A549 (cell line): ENCODE measurements around the gene ZNF185. TPM values are rescaled to one million over a fixed set of nuclear protein-coding genes. Genes with fewer than 3 reads are reported as not detected.

Experiments used
- ATAC-seq, 2 experiments: fragments of 200-7000 bp in 1 of 2; fragments of >200 bp in 1 of 2; cut with Nextera tagmentation in 1 of 2; cut with Tn5 transposase in 1 of 2; 3 replicates each; pipeline versions ENCODE4 v1.8.0 to v1.9.1; 2018 to 2020; ENCODE audit warnings: mild to moderate bottlenecking in 1 of 2, moderate library complexity in 1 of 2
- CTCF ChIA-PET: fragments of 300-600 bp; sonication (Branson Sonifier 250); formaldehyde crosslinking; extraction: SDS; loops from one replicate; lab custom pipeline; 2021; ENCODE audit warnings: antibody characterized with exemption, inconsistent platforms; lab: Yijun Ruan, JAX
- POLR2A ChIA-PET: fragments of 350-600 bp; formaldehyde crosslinking; extraction: SDS; loops from one replicate; lab custom pipeline; 2021; ENCODE audit warnings: antibody characterized with exemption, inconsistent platforms; lab: Yijun Ruan, JAX
- DNase-seq, 2 experiments: peaks; one replicate each; pipeline versions ENCODE4 v3.0.0 to v3.0.0-alpha.2; 2011 to 2016; ENCODE audit warnings: low read depth in 1 of 2, low spot score in 1 of 2
- FAIRE-seq: peaks from 2 replicates; lab custom pipeline; 2011; peaks lifted over from hg19 to GRCh38; lab: Jason Lieb, UNC
- H3K27ac ChIP-seq, 2 experiments: fragments of >200 bp; sonication (Bioruptor Twin); formaldehyde crosslinking; 3 replicates each; pipeline ENCODE4 v1.5.1; 2016 to 2017
- H3K4me1 ChIP-seq: fragments of >200 bp; sonication (Bioruptor Twin); formaldehyde crosslinking; 3 replicates; pipeline ENCODE4 v1.6.1; 2016
- H3K4me2 ChIP-seq: fragments of >200 bp; sonication (Bioruptor Twin); formaldehyde crosslinking; 3 replicates; pipeline ENCODE4 v1.6.1; 2016
- H3K4me3 ChIP-seq: fragments of >200 bp; sonication (Bioruptor Twin); formaldehyde crosslinking; 3 replicates; pipeline ENCODE4 v1.5.1; 2016
- H3K9me3 ChIP-seq: fragments of >200 bp; sonication (Bioruptor Twin); formaldehyde crosslinking; 3 replicates; pipeline ENCODE4 v1.6.1; 2016
- CBX8 ChIP-seq: fragments of 200-600 bp; sonication (generic); IDR thresholded peaks from 2 replicates; pipeline ENCODE4 v1.6.1; 2016
- EHMT2 ChIP-seq: fragments of 200-600 bp; sonication (generic); IDR thresholded peaks from 2 replicates; pipeline ENCODE4 v1.6.1; 2016; ENCODE audit warnings: antibody characterized with exemption, low read depth, mild to moderate bottlenecking, moderate library complexity
- EP300 ChIP-seq, 2 experiments: fragments of >200 bp; sonication (Bioruptor Twin); formaldehyde crosslinking; IDR thresholded peaks; 2 replicates in 1 of 2; 3 replicates in 1 of 2; pipeline ENCODE4 v1.6.1; 2016 to 2017
- FOSB ChIP-seq: fragments of 250-450 bp; sonication (Bioruptor Pico); IDR thresholded peaks from 2 replicates; pipeline ENCODE4 v1.5.0; 2020; ENCODE audit warnings: mild to moderate bottlenecking, moderate library complexity
- FOSL2 ChIP-seq, 2 experiments: fragments of 450-650 bp in 1 of 2; fragments of >200 bp in 1 of 2; sonication (Bioruptor Twin) in 1 of 2; formaldehyde crosslinking; IDR thresholded peaks; 2 replicates each; pipeline versions ENCODE4 v1.5.0 to v1.6.1; 2016 to 2020; ENCODE audit warnings: mild to moderate bottlenecking in 1 of 2, moderate library complexity in 1 of 2
- FOXS1 ChIP-seq: fragments of 250-450 bp; sonication (Bioruptor Pico); IDR thresholded peaks from 2 replicates; pipeline ENCODE4 v1.5.0; 2020; ENCODE audit warnings: mild to moderate bottlenecking, moderate library complexity
- HMGXB4 ChIP-seq: fragments of 250-450 bp; sonication (Bioruptor Pico); IDR thresholded peaks from 2 replicates; pipeline ENCODE4 v1.5.0; 2021; ENCODE audit warnings: mild to moderate bottlenecking, moderate library complexity, borderline replicate concordance
- KDM1A ChIP-seq: fragments of 200-600 bp; sonication (generic); IDR thresholded peaks from 2 replicates; pipeline ENCODE4 v1.6.1; 2016; ENCODE audit warnings: low read depth, mild to moderate bottlenecking
- MAFK ChIP-seq: fragments of 450-650 bp; IDR thresholded peaks from 2 replicates; pipeline ENCODE4 v1.6.1; 2014; ENCODE audit not compliant: partially characterized antibody
- MAZ ChIP-seq: fragments of 150-350 bp; IDR thresholded peaks from 2 replicates; pipeline ENCODE4 v1.6.1; 2014; ENCODE audit warnings: antibody characterized with exemption, low read depth, low read length, borderline replicate concordance
- POLR2A ChIP-seq: IDR thresholded peaks from 2 replicates; pipeline ENCODE4 v1.6.1; 2012; ENCODE audit warnings: mild to moderate bottlenecking, low read length
- RNF2 ChIP-seq: fragments of 200-600 bp; sonication (generic); IDR thresholded peaks from 2 replicates; pipeline ENCODE4 v1.6.1; 2016; ENCODE audit warnings: low read depth, mild to moderate bottlenecking, antibody characterized with exemption, moderate library complexity, borderline replicate concordance
- SMC3 ChIP-seq: fragments of >200 bp; sonication (Bioruptor Twin); formaldehyde crosslinking; IDR thresholded peaks from 3 replicates; pipeline ENCODE4 v1.6.1; 2018; ENCODE audit warnings: inconsistent platforms
- SREBF2 ChIP-seq: fragments of 450-650 bp; IDR thresholded peaks from 2 replicates; pipeline ENCODE4 v1.6.1; 2014; ENCODE audit warnings: mild to moderate bottlenecking, moderate library complexity
- ZNF302 ChIP-seq: fragments of 250-450 bp; sonication (Bioruptor Pico); IDR thresholded peaks from 2 replicates; pipeline ENCODE4 v1.9.0; 2021; ENCODE audit warnings: inconsistent platforms, mild to moderate bottlenecking, moderate library complexity
- WGBS: methylation state at CpG from one replicate; pipeline ENCODE4 v1.1.6; 2017; ENCODE audit errors: missing lambda C conversion rate; 5-methylcytosine and 5-hydroxymethylcytosine counted together
- polyA plus RNA-seq, 4 experiments: library from polyadenylated mRNA; depleted of rRNA in 3 of 4; stranded (reverse); fragments of >200 nt; fragmentation: RNase III in 1 of 4; extraction: RNeasy Plus Mini Kit Qiagen cat#74134 plus additional on column Dnase treatment in 1 of 4; gene quantifications; 2 replicates in 3 of 4; 3 replicates in 1 of 4; pipeline ENCODE4 v1.2.3, GENCODE V29; 2011 to 2017
- TF ChIP-seq, protein P1 (sequence below): IDR thresholded peaks from 2 replicates; pipeline ENCODE4 v1.6.1; 2012
- TF ChIP-seq, protein P2 (sequence below): fragments of 250-450 bp; sonication (Bioruptor Pico); IDR thresholded peaks from 2 replicates; pipeline ENCODE4 v1.5.0; 2020; ENCODE audit warnings: low read depth, mild to moderate bottlenecking, moderate library complexity
- TF ChIP-seq, protein P3 (sequence below): fragments of 150-350 bp; IDR thresholded peaks from 2 replicates; pipeline ENCODE4 v1.6.1; 2014; ENCODE audit warnings: low read depth, mild to moderate bottlenecking, low read length
- TF ChIP-seq, protein P4 (sequence below): IDR thresholded peaks from 2 replicates; pipeline ENCODE4 v1.6.1; 2012; ENCODE audit warnings: low read depth, borderline replicate concordance

Gene ZNF185
- polyA plus RNA-seq, 2 of the 4 experiments (the other 2 are of a cell fraction), result 5.0 to 11.2 TPM

- TF ChIP-seq SREBF2 (no peak), MAZ (no peak)
- TF ChIP-seq, protein P1, sequence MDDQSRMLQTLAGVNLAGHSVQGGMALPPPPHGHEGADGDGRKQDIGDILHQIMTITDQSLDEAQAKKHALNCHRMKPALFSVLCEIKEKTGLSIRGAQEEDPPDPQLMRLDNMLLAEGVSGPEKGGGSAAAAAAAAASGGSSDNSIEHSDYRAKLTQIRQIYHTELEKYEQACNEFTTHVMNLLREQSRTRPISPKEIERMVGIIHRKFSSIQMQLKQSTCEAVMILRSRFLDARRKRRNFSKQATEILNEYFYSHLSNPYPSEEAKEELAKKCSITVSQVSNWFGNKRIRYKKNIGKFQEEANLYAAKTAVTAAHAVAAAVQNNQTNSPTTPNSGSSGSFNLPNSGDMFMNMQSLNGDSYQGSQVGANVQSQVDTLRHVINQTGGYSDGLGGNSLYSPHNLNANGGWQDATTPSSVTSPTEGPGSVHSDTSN, result no peak
Measured at GRCh38 chrX:152876931-152877840, 20.7 kb upstream of the ZNF185 start (continued).

DNA sequence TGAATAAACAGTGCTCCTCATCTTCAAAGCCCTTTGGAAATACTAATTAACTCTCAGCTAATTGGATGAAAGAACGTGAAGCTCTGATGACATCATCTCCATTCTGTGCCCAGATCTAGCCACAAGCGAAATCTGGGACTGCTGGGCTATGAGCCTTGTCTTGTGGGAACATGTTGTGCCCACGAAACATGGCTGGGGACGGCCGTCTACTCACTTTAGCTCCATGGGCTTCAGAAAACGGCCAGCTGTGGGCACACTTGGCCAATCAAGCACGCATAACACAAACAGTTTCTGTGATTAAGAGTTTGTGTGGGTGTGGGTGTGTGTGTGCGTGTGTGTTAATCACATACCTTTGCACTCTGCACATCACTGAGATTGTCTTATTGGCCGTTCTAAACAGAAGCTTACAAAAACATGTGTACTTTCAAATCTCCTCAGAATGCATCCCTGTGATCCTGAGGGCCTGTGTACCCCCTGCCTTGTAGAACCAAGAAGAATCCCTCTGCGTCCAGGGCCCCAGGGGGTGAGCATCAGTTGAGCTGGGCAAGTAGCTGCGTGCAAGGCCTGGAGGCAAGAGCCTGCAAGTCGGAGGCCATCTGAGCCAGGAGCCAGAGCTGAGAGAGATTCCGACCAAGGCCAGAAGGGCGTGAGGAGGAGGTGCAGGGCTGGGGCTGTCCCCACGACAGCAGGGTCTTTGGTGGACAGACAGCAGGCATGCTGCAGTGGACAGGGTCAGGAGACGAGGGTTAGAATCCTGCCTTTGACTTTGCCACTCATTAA, 18.7 kb upstream of the ZNF185 start:
- FAIRE-seq (peak; percentile 39), DNase-seq (no peak), ATAC-seq (no peak)
- Histone ChIP-seq H3K4me3 (no peak overlapping the region), H3K9me3 (no peaks in the 10 kb centered on the region), H3K4me1 (no peaks in the 10 kb centered on the region), H3K4me2 (no peak overlapping the region), H3K27ac (no peak overlapping the region)
- TF ChIP-seq HMGXB4 (CRISPR knock-in tag) (no peak), FOSB (no peak), EHMT2 (no peak), SMC3 (no peak), ZNF302 (CRISPR knock-in tag) (no peak), FOSL2 (IDR thresholded peaks at IDR 0.05) (no peak), FOSL2 (CRISPR knock-in tag; IDR thresholded peaks at IDR 0.05) (no peak), POLR2A (no peak), CBX8 (no peak)
- TF ChIP-seq, protein P2, sequence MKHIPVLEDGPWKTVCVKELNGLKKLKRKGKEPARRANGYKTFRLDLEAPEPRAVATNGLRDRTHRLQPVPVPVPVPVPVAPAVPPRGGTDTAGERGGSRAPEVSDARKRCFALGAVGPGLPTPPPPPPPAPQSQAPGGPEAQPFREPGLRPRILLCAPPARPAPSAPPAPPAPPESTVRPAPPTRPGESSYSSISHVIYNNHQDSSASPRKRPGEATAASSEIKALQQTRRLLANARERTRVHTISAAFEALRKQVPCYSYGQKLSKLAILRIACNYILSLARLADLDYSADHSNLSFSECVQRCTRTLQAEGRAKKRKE (CRISPR knock-in tag), result no peak
- ChIA-PET POLR2A (no interaction called here), CTCF (interaction anchor here (1.9 to 2.2 kb wide), 2 partner anchors 12 to 47 kb away, joined by 4 to 7 read pairs; no protein-coding TSS in a partner anchor)
- 67% methylated on average over 15 of the region's 16 CpGs for WGBS

- Histone ChIP-seq H3K4me3 (no peak overlapping the region), H3K9me3 (no peaks in the 10 kb centered on the region), H3K4me2 (no peak overlapping the region), H3K27ac (no peak overlapping the region), H3K4me1 (no peaks in the 10 kb centered on the region)
- WGBS, result 95% methylated on average over 2 of the region's 2 CpGs
- DNase-seq, result no peak
- ATAC-seq, result no peak
- ChIA-PET POLR2A (no interaction called here), CTCF (interaction anchor here (1.9 kb wide), 1 partner anchor 10 kb away, joined by 4 read pairs; no protein-coding TSS in a partner anchor)
- no peak for FAIRE-seq
- TF ChIP-seq MAFK, result peak; percentile 74
- TF ChIP-seq FOXS1 (CRISPR knock-in tag), result no peak
Measured at GRCh38 chrX:152881289-152881688, 16.6 kb upstream of the ZNF185 start.

GRCh38 chrX:152884171-152884570, 13.7 kb upstream of the ZNF185 start:
- WGBS, result 39% methylated on average over 6 of the region's 6 CpGs
- POLR2A ChIA-PET, result no interaction called here
- no peak for FAIRE-seq
- no peak for TF ChIP-seq KDM1A
- TF ChIP-seq, protein P1, result no peak
- TF ChIP-seq, protein P3, sequence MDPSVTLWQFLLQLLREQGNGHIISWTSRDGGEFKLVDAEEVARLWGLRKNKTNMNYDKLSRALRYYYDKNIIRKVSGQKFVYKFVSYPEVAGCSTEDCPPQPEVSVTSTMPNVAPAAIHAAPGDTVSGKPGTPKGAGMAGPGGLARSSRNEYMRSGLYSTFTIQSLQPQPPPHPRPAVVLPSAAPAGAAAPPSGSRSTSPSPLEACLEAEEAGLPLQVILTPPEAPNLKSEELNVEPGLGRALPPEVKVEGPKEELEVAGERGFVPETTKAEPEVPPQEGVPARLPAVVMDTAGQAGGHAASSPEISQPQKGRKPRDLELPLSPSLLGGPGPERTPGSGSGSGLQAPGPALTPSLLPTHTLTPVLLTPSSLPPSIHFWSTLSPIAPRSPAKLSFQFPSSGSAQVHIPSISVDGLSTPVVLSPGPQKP, result no peak
- TF ChIP-seq, protein P4, sequence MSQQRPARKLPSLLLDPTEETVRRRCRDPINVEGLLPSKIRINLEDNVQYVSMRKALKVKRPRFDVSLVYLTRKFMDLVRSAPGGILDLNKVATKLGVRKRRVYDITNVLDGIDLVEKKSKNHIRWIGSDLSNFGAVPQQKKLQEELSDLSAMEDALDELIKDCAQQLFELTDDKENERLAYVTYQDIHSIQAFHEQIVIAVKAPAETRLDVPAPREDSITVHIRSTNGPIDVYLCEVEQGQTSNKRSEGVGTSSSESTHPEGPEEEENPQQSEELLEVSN, result no peak
- TF ChIP-seq EP300 (IDR thresholded peaks at IDR 0.05), result no peak
- no peak for TF ChIP-seq RNF2
- TF ChIP-seq HMGXB4 (CRISPR knock-in tag), result no peak

More at GRCh38 chrX:152884171-152884570, 13.7 kb upstream of the ZNF185 start:
- peak in 1 of 2 experiments; percentile 71; a peak in 3 of 6 replicates for ATAC-seq
- CTCF ChIA-PET, result interaction anchor here (0.9 kb wide), 1 partner anchor 586 kb away, joined by 3 read pairs; the partner anchor contains the start of gene HAUS7
- DNase-seq, result no peak
- Histone ChIP-seq H3K9me3 (no peaks in the 10 kb centered on the region), H3K27ac (no peak overlapping the region), H3K4me1 (no peaks in the 10 kb centered on the region), H3K4me3 (no peak overlapping the region), H3K4me2 (no peak overlapping the region)
